Fibroblast of villous mesenchyme (primary cell): ENCODE data around the gene FRK. TPM values are rescaled to one million over a fixed set of nuclear protein-coding genes. Genes with fewer than 3 reads are reported as not detected.

ENCODE experiments used
- DNase-seq: peaks from one replicate; pipeline ENCODE4 v3.0.0-alpha.2; 2010; ENCODE audit warnings: low read depth
- H3K4me3 ChIP-seq: 2 replicates; pipeline ENCODE4 v1.5.1; 2011; ENCODE audit warnings: low read depth, mild to moderate bottlenecking, low read length
- total RNA-seq: library from RNA; depleted of rRNA; stranded (reverse); fragments of >200 nt; gene quantifications from 2 replicates; pipeline ENCODE4 v1.2.3, GENCODE V29; 2012
- TF ChIP-seq, protein P1 (sequence below): IDR thresholded peaks from 2 replicates; pipeline ENCODE4 v1.5.1; 2012; ENCODE audit warnings: low read depth, mild to moderate bottlenecking, low read length; ENCODE audit not compliant: insufficient read depth

Gene FRK
- total RNA-seq, 1 donor: 0.43 TPM

DNA sequence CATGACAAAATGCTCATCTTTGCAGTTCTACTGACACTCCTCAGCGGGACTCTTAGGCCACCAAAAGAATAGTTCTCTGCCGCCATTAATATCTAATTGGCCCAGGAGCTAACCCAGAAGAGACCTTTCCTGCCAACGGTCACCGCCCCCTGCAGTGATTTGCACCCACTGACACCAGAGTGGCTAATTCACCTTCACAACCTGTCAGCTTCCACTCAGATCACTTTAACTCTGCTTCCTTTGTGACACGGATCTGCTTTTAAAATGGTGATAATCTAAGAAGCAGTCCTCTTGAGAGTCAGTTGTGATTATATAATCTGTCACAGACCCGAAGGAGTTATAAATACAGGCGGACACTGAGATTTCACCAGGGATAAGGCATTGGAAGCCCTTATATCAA lies 172.8 kb downstream of the FRK start:
- TF ChIP-seq, protein P1, sequence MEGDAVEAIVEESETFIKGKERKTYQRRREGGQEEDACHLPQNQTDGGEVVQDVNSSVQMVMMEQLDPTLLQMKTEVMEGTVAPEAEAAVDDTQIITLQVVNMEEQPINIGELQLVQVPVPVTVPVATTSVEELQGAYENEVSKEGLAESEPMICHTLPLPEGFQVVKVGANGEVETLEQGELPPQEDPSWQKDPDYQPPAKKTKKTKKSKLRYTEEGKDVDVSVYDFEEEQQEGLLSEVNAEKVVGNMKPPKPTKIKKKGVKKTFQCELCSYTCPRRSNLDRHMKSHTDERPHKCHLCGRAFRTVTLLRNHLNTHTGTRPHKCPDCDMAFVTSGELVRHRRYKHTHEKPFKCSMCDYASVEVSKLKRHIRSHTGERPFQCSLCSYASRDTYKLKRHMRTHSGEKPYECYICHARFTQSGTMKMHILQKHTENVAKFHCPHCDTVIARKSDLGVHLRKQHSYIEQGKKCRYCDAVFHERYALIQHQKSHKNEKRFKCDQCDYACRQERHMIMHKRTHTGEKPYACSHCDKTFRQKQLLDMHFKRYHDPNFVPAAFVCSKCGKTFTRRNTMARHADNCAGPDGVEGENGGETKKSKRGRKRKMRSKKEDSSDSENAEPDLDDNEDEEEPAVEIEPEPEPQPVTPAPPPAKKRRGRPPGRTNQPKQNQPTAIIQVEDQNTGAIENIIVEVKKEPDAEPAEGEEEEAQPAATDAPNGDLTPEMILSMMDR: no peak
- DNase-seq: no peak
- H3K4me3 ChIP-seq: no peak overlapping the region

DNA sequence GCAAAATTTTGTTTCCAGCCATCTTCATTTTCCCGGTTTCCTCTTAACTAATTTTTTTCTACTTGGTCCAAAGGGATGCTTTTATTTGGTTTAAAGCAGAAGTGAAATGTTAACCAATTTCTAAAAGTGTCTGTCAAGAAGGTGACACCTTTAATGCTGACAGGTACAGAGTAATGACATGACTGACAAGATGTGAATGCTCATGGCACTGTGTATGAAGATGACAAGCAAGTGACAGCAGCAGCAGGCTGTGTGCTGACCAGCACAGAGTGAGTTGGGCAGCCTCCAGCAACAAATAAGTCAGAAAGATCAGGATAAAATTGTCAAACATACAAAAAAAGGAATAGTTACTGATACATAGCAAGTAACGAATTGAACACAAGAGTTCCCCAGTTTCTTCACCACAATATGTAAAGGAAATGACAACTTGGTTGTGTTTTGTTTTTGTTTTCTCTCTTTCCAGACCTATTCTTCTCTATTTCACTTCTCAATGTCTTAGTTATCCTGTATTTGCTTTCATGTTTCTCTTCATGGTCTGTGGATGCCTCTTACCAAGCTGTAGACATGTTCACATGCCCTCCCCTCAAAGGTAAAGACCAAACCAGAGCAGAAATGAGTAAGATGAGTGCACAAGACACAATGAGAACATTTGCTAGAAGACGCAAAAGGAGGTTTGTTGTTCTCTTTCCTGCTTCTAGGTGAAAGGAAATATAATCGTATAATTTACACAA lies 174.9 kb downstream of the FRK start:
- H3K4me3 ChIP-seq: no peak overlapping the region
- TF ChIP-seq, protein P1: no peak
- no peak for DNase-seq

DNA sequence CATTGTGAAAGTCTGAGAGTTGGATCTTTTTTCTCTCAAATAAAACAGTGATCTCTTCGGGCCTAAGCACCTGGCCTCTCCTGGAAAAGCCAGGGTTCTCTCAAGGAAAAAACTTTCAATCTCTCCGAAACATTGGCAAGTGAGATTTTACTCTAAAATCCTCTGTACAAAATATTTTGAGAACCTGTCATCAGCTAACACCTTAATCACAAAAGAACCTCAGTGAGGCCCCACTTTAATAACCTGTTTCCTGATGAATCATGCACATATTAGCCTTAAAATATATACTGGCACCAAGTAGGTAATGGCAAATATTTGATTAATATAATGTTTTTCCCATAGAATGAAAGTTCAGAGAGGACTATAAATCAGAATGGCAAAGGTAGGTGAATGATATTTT lies 177.9 kb downstream of the FRK start:
- no peak for DNase-seq
- no peak overlapping the region for H3K4me3 ChIP-seq
- TF ChIP-seq, protein P1: no peak

DNA sequence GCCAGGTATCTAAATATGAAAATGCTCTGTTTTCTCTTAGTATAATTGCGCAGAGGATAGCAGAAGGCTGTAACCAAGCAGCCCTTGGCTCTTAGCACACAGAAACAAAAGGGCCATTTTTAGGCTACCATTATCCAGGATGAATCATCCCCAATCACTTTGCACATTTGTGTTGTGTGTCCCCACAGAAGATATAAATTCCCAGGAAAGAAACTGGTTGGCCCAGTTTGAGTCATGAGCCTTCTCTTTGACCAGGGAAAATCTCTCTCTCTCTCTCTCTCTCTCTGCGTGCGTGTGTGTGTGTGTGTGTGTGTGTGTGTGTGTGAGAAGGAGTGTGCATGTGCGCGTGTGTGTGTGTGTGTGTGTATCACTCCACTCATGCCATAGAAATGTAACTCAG lies 178.5 kb downstream of the FRK start:
- TF ChIP-seq, protein P1: no peak
- no peak overlapping the region for H3K4me3 ChIP-seq
- no peak for DNase-seq

Other genes with a start within 250 kb of the FRK start
- 5.2 and 7.8 TPM in 2 replicates for gene NT5DC1, start 40.0 kb upstream of the FRK start, total RNA-seq
- gene COL10A1, start 65.2 kb upstream of the FRK start, total RNA-seq: 4.3 and 10.6 TPM in 2 replicates
- 16.4 and 18.0 TPM in 2 replicates for gene TSPYL4, start 193.2 kb upstream of the FRK start, total RNA-seq
- gene TSPYL1, start 219.0 kb upstream of the FRK start, total RNA-seq: 76.3 and 114 TPM in 2 replicates